ENCODE measurements around the gene GABRB1.

GRCh38 chr4:47278631-47279030, 247.3 kb downstream of the GABRB1 start:
- TF ChIP-seq CTCF (conservative IDR thresholded peaks at IDR 0.05; ENCODE audit: low read length) (no peak), EZH2phosphoT487 (IDR thresholded peaks at IDR 0.05; ENCODE audit: borderline replicate concordance) (no peak)

Measured in Loucy (cell line).